ENCODE results near the gene MRPL12.

MRPL12 gene

GRCh38 chr17:81707725-81708646 is 4.8 kb downstream of the MRPL12 start:
- no peak overlapping the region for H2BK120ac ChIP-seq (ENCODE audit: insufficient read depth, low read length, poor library complexity)
- no peak overlapping the region for H3K9ac ChIP-seq (ENCODE audit: low read length)
- peaks cover 11% of the 10 kb centered on the region for H3K79me1 ChIP-seq (ENCODE audit: low read length)
- H2AFZ ChIP-seq (ENCODE audit: insufficient read depth, low read length, poor library complexity): no peak overlapping the region
- peaks cover 18% of the 10 kb centered on the region for H3K79me2 ChIP-seq (ENCODE audit: control insufficient read depth, insufficient read depth, low read length, poor library complexity)
- no peak overlapping the region for H4K91ac ChIP-seq (ENCODE audit: low read depth, low read length)
- H3K27ac ChIP-seq (ENCODE audit: low read depth, low read length): no peak overlapping the region
- WGBS (ENCODE audit: extremely low coverage, insufficient coverage, insufficient read length): no CpG with 5 or more reads among the region's 25 CpGs
- H3K27me3 ChIP-seq (ENCODE audit: insufficient read depth, low read length): no peaks in the 10 kb centered on the region
- H3K36me3 ChIP-seq (ENCODE audit: control insufficient read depth in 1 of 2, insufficient read depth in 2 of 2, low read length in 2 of 2): peaks cover 39 to 42% of the 10 kb centered on the region in 2 experiments
- H3K18ac ChIP-seq (ENCODE audit: low read length): no peak overlapping the region
- no peak overlapping the region for H3K4ac ChIP-seq (ENCODE audit: low read depth, low read length)
- H3K9me3 ChIP-seq (ENCODE audit: insufficient read depth, low read depth, low read length): peaks cover 2% of the 10 kb centered on the region
- no peak overlapping the region for H3K23ac ChIP-seq (ENCODE audit: low read length)
- no peak overlapping the region for H2BK5ac ChIP-seq (ENCODE audit: low read depth, low read length, poor library complexity)
- H2AK5ac ChIP-seq (ENCODE audit: low read length): no peak overlapping the region
- DNase-seq: no peak
- peaks cover 21 to 27% of the 10 kb centered on the region in 2 experiments for H3K4me1 ChIP-seq (ENCODE audit: control insufficient read depth in 1 of 2, insufficient read depth in 2 of 2, low read length in 2 of 2)
- no peak overlapping the region for H3K4me2 ChIP-seq (ENCODE audit: low read length)
- H3K4me3 ChIP-seq (ENCODE audit: low read depth, low read length): no peak overlapping the region
- H4K8ac ChIP-seq (ENCODE audit: low read depth, low read length): no peak overlapping the region
- peak overlapping the region; percentile 12 for H4K12ac ChIP-seq (ENCODE audit: low read depth, low read length)
- no peak overlapping the region for H3K14ac ChIP-seq (ENCODE audit: low read length)
- no peak overlapping the region for H2BK12ac ChIP-seq (ENCODE audit: low read length)

DNA sequence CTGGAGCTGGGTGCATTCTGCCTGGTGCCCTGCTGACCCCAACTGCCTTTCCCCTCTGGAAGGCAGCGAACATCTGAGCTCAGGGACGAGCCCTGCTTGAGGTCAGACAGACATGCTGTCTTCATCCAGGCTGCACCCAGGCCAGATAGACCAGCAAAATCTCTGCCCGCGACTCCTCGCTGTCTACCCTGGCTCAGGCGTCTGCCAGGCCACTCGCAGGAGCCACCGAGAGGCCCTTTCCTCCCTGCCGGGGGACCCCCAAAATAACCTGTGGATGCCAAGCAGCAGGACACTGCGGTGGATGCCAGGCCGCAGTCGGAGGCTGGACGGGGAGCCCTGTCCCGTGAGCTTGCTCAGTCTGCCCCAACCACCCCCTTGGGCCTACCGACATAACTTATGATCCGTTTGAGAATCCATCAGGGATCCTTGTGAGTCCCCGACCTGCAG is 5.6 kb downstream of the MRPL12 start:
- no peak for DNase-seq
- H3K14ac ChIP-seq (ENCODE audit: low read length): no peak overlapping the region
- H2AK5ac ChIP-seq (ENCODE audit: low read length): no peak overlapping the region
- peaks cover 13% of the 10 kb centered on the region for H3K79me2 ChIP-seq (ENCODE audit: control insufficient read depth, insufficient read depth, low read length, poor library complexity)
- no peak overlapping the region for H2AFZ ChIP-seq (ENCODE audit: insufficient read depth, low read length, poor library complexity)
- no peak overlapping the region for H3K4me2 ChIP-seq (ENCODE audit: low read length)
- no peak overlapping the region for H4K8ac ChIP-seq (ENCODE audit: low read depth, low read length)
- no peak overlapping the region for H3K4ac ChIP-seq (ENCODE audit: low read depth, low read length)
- H3K36me3 ChIP-seq (ENCODE audit: control insufficient read depth in 1 of 2, insufficient read depth in 2 of 2, low read length in 2 of 2): peaks cover 39 to 42% of the 10 kb centered on the region in 2 experiments
- no peak overlapping the region for H4K12ac ChIP-seq (ENCODE audit: low read depth, low read length)
- peaks cover 4% of the 10 kb centered on the region for H3K79me1 ChIP-seq (ENCODE audit: low read length)
- H3K27ac ChIP-seq (ENCODE audit: low read depth, low read length): no peak overlapping the region
- H3K23ac ChIP-seq (ENCODE audit: low read length): no peak overlapping the region
- H4K91ac ChIP-seq (ENCODE audit: low read depth, low read length): no peak overlapping the region
- H2BK120ac ChIP-seq (ENCODE audit: insufficient read depth, low read length, poor library complexity): no peak overlapping the region
- no CpG with 5 or more reads among the region's 17 CpGs for WGBS (ENCODE audit: extremely low coverage, insufficient coverage, insufficient read length)
- no peaks in the 10 kb centered on the region for H3K27me3 ChIP-seq (ENCODE audit: insufficient read depth, low read length)
- no peak overlapping the region for H3K9ac ChIP-seq (ENCODE audit: low read length)
- no peak overlapping the region for H2BK12ac ChIP-seq (ENCODE audit: low read length)
- peaks cover 27 to 33% of the 10 kb centered on the region in 2 experiments for H3K4me1 ChIP-seq (ENCODE audit: control insufficient read depth in 1 of 2, insufficient read depth in 2 of 2, low read length in 2 of 2)
- H3K4me3 ChIP-seq (ENCODE audit: low read depth, low read length): no peak overlapping the region
- H2BK5ac ChIP-seq (ENCODE audit: low read depth, low read length, poor library complexity): no peak overlapping the region
- H3K9me3 ChIP-seq (ENCODE audit: insufficient read depth, low read depth, low read length): peaks cover 2% of the 10 kb centered on the region
- H3K18ac ChIP-seq (ENCODE audit: low read length): no peak overlapping the region

DNA sequence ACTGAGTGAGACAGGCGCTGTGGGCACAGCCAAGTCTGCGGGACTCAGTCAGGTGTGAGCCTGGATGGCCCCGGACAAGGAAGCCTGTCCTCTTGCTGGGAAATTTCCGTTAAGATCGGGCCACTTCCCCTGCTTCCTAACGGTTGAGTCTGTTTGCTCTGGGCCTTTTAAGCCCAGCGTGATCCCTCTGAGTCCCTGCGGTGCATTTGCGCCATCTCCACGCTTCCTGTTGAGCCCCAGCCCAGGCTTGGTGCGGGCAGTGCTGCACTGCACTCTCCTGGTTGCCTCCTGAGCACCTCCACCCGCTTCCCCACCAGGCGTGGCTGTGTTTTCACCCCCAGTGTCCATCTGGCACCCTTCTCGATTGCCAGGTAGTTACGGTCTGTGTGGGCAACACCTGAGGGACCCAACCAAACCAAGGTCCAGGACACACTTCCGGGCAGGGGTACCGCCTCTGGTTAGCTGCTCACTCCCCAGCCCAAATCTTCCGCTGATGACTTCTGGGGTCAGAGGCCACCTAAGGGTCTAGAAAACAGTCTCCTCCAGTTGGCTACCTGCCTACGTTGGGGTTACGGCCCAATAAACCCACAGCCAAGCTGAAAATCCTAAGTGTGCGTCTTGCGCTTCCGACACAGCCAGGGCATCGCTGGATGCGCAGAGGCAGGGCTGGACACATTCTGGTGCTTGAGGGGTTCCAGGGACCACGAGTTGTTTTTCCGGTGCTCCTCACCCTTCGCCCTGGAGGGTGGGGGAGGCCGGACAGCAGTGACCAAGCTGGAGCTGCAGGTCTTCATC is 7.5 kb downstream of the MRPL12 start:
- no peak for DNase-seq
- H3K9ac ChIP-seq (ENCODE audit: low read length): no peak overlapping the region
- H2BK12ac ChIP-seq (ENCODE audit: low read length): no peak overlapping the region
- no peak overlapping the region for H3K27ac ChIP-seq (ENCODE audit: low read depth, low read length)
- H3K27me3 ChIP-seq (ENCODE audit: insufficient read depth, low read length): no peaks in the 10 kb centered on the region
- H4K91ac ChIP-seq (ENCODE audit: low read depth, low read length): no peak overlapping the region
- no CpG with 5 or more reads among the region's 29 CpGs for WGBS (ENCODE audit: extremely low coverage, insufficient coverage, insufficient read length)
- H4K12ac ChIP-seq (ENCODE audit: low read depth, low read length): no peak overlapping the region
- no peak overlapping the region for H4K8ac ChIP-seq (ENCODE audit: low read depth, low read length)
- H3K79me2 ChIP-seq (ENCODE audit: control insufficient read depth, insufficient read depth, low read length, poor library complexity): peaks cover 5% of the 10 kb centered on the region
- H3K4ac ChIP-seq (ENCODE audit: low read depth, low read length): no peak overlapping the region
- no peak overlapping the region for H3K23ac ChIP-seq (ENCODE audit: low read length)
- no peak overlapping the region for H3K18ac ChIP-seq (ENCODE audit: low read length)
- no peak overlapping the region for H3K14ac ChIP-seq (ENCODE audit: low read length)
- H3K9me3 ChIP-seq (ENCODE audit: insufficient read depth, low read depth, low read length): peaks cover 2% of the 10 kb centered on the region
- H3K4me3 ChIP-seq (ENCODE audit: low read depth, low read length): no peak overlapping the region
- H3K36me3 ChIP-seq (ENCODE audit: control insufficient read depth in 1 of 2, insufficient read depth in 2 of 2, low read length in 2 of 2): peaks cover 30 to 35% of the 10 kb centered on the region in 2 experiments
- H2BK120ac ChIP-seq (ENCODE audit: insufficient read depth, low read length, poor library complexity): no peak overlapping the region
- no peak overlapping the region for H2AK5ac ChIP-seq (ENCODE audit: low read length)
- no peak overlapping the region for H2AFZ ChIP-seq (ENCODE audit: insufficient read depth, low read length, poor library complexity)
- peaks cover 4% of the 10 kb centered on the region for H3K79me1 ChIP-seq (ENCODE audit: low read length)
- peaks cover 20 to 27% of the 10 kb centered on the region in 2 experiments for H3K4me1 ChIP-seq (ENCODE audit: control insufficient read depth in 1 of 2, insufficient read depth in 2 of 2, low read length in 2 of 2)
- H3K4me2 ChIP-seq (ENCODE audit: low read length): peak overlapping the region; percentile 87
- H2BK5ac ChIP-seq (ENCODE audit: low read depth, low read length, poor library complexity): no peak overlapping the region

GRCh38 chr17:81711814-81712467 is 8.8 kb downstream of the MRPL12 start, which contains the start of gene SLC25A10:
TSS of gene SLC25A10 (plus strand) at chr17:81712284. CDS start at chr17:81712427, 143 bp downstream.
- peak within 1 kb of the TSS; percentile 68 for H3K18ac ChIP-seq (ENCODE audit: low read length)
- no peak within 1 kb of the TSS for H3K23ac ChIP-seq (ENCODE audit: low read length)
- H2BK120ac ChIP-seq (ENCODE audit: insufficient read depth, low read length, poor library complexity): peak within 1 kb of the TSS; percentile 28
- H3K79me1 ChIP-seq (ENCODE audit: low read length): peaks cover 4% of the 10 kb centered on the region
- no peaks in the 10 kb centered on the region for H3K27me3 ChIP-seq (ENCODE audit: insufficient read depth, low read length)
- H4K8ac ChIP-seq (ENCODE audit: low read depth, low read length): peak within 1 kb of the TSS; percentile 76
- peak within 1 kb of the TSS; percentile 46 for H4K91ac ChIP-seq (ENCODE audit: low read depth, low read length)
- H3K79me2 ChIP-seq (ENCODE audit: control insufficient read depth, insufficient read depth, low read length, poor library complexity): peaks cover 5% of the 10 kb centered on the region
- DNase-seq: peak; percentile 90 to 93
- peak within 1 kb of the TSS; percentile 76 for H2AFZ ChIP-seq (ENCODE audit: insufficient read depth, low read length, poor library complexity)
- peak within 1 kb of the TSS; percentile 73 for H3K9ac ChIP-seq (ENCODE audit: low read length)
- peak within 1 kb of the TSS; percentile 67 for H2BK5ac ChIP-seq (ENCODE audit: low read depth, low read length, poor library complexity)
- peak within 1 kb of the TSS; percentile 87 for H3K4me2 ChIP-seq (ENCODE audit: low read length)
- H2AK5ac ChIP-seq (ENCODE audit: low read length): peak within 1 kb of the TSS; percentile 31
- H3K9me3 ChIP-seq (ENCODE audit: insufficient read depth, low read depth, low read length): peaks cover 2% of the 10 kb centered on the region
- WGBS (ENCODE audit: extremely low coverage, insufficient coverage, insufficient read length): no CpG with 5 or more reads among the region's 89 CpGs
- H3K36me3 ChIP-seq (ENCODE audit: control insufficient read depth in 1 of 2, insufficient read depth in 2 of 2, low read length in 2 of 2): peaks cover 22 to 29% of the 10 kb centered on the region in 2 experiments
- H4K12ac ChIP-seq (ENCODE audit: low read depth, low read length): peak within 1 kb of the TSS; percentile 14
- H3K4ac ChIP-seq (ENCODE audit: low read depth, low read length): peak within 1 kb of the TSS; percentile 30
- H2BK12ac ChIP-seq (ENCODE audit: low read length): no peak within 1 kb of the TSS
- H3K4me3 ChIP-seq (ENCODE audit: low read depth, low read length): peak within 1 kb of the TSS; percentile 83
- peak within 1 kb of the TSS; percentile 36 for H3K27ac ChIP-seq (ENCODE audit: low read depth, low read length)
- peaks cover 20 to 27% of the 10 kb centered on the region in 2 experiments for H3K4me1 ChIP-seq (ENCODE audit: control insufficient read depth in 1 of 2, insufficient read depth in 2 of 2, low read length in 2 of 2)
- peak within 1 kb of the TSS; percentile 64 for H3K14ac ChIP-seq (ENCODE audit: low read length)

Data from trophoblast cell (in vitro differentiated cells and primary cell).